HG02678 (cell line): ENCODE measurements around the gene GARS1.
"Not testable (repeated sequence)": the region's sequence is repeated elsewhere in the genome, so short reads cannot be mapped to it uniquely, and the experiment has no call there.

Experiments
- ATAC-seq: cut with Tn5 transposase; IDR thresholded peaks from one replicate; pipeline ENCODE4 v1.9.1; 2021; ENCODE audit warnings: mild to moderate bottlenecking, moderate library complexity; ENCODE audit not compliant: unreplicated experiment

Gene GARS1

DNA sequence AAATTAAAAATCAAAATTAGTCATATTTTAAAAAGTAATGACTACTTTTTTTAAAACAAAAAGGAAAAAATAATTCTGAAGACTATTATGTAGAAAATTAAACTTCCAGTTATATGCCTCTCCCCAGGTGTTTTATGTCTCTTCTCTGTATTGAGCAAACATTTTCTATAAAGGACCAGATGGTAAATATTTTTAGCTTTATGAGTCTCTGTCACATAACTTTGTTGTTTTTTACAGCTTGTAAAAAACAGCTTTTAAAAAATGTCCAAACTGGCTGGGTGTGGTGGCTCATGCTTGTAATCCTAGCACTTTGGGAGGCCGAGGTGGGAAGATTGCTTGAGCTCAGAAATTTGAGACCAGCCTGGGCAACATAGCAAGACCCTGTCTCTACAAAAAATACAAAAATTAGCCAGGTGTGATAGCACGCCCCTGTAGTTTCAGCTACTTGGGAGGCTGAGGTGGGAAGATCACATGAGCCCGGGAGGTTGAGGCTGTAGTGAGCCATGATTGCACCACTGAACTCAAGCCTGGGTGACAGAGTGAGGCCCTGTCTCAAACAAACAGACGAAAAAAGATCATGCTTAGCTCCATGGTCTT, 23.5 kb downstream of the GARS1 start:
- ATAC-seq = no peak

DNA sequence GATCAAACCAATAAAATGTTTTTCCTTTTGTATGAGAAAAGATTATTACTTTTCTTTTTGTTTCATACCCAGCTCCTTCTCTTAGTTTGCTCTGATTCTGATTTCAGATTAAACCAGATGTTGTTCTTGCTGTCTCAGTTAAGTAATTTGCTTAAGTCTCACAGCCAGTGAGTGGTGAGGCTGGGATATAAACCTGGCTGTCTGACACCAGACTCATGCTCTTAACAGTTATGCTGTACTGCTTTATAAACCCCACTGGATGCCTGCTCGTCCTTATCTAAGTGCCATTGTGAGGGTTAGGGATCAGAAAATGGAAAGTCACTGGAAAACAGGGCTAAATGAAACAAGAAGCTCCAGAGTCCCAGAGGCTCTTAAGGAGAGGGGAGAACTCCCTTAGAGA, 24.3 kb downstream of the GARS1 start:
- no peak for ATAC-seq

DNA sequence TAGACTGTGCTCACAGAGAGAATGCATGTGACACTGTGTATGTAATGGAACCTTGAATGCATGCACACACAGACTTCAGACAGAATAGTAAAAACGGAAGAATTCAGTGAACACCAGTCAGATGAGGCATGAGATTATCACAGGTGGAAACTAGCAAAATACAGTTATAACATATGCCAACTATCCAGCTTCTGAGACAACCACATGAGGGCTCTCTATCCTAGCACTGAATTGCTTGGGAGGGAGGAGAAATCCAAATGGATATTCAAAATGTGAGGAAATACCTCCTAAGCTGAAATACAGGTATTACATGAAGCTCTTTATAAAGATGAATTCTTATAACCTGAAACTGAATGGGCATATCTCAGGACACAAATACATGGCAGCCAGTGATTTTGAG, 30.6 kb downstream of the GARS1 start:
- ATAC-seq = no peak

DNA sequence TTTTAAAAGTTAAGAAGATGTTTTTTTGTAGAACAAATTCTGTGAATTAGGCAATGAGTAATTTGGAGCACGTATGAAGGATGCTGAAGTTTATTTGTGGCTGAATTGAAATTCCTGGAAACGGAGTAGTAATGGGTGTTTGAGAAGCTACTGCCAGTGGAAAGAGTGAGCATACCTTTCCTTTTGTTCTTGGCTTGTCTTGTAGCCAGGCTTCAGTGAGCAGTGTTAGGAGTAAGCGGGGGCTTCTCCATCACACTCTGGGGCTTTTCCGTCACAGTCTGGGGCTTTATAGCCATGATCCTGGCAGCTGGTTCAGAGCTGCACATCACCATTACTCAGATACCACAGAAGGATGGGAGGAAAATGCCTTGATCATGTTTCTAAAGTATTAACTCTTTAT, 32.3 kb downstream of the GARS1 start:
- no peak for ATAC-seq

DNA sequence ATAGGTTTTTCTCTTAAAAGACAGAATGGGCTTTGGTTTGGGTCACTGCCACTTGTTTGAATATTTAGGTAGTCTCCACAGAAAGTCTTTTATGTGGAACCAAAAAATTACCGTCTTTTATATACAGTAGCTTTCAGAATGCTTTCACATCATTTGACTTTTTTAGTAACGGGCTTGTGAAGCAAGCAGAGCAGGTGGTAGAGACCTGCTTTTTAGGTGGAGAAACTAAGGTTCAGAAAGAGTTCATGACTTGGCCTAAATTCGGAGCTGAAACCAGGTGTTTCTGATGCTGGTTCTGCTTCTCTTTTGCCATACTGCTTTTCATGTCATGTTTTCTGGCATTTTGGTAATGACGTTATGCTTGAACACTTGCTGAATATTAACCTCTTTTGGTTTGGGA, 36.3 kb downstream of the GARS1 start:
- ATAC-seq = peak; percentile 75

DNA sequence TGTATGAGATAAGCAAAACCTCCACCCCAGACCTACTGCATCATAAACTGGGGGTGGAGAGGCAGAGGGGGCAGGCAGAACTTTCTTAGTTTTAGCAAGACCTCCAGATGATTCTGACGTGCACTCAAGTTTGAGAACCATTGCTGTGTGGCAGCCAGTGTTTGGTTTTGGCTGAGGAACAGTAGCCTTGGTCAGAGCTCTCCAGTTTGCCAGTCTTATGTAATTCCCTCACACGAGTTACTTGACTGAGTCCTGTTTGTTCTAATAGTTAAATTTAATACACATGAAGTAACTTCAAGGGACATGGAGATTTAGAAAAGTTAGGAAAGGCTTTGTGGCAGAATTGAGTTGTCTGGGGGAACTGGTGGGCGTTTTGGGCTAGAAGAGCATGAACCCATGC, 38.5 kb downstream of the GARS1 start:
- ATAC-seq = no peak

DNA sequence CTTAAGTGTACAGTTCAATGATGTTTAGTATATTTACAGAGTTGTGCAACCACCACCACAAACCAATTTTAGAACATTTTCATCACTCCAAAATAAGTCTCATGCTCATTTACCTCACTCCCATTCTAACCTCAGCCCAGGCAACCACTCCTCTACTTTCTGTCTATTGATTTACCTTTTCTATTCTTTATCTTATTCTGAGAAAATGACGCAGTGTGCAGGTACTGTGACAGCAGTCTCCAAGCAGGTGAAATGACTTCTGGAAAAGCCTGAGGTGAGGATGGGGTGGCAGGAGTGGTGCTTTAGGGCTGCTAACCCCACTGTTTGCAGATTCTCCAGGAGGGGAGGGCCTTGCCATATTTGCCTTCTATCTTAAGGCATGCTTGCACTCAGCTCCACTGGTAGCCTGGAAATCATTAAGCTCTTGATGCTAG, 39.5 kb downstream of the GARS1 start:
- ATAC-seq = no peak

DNA sequence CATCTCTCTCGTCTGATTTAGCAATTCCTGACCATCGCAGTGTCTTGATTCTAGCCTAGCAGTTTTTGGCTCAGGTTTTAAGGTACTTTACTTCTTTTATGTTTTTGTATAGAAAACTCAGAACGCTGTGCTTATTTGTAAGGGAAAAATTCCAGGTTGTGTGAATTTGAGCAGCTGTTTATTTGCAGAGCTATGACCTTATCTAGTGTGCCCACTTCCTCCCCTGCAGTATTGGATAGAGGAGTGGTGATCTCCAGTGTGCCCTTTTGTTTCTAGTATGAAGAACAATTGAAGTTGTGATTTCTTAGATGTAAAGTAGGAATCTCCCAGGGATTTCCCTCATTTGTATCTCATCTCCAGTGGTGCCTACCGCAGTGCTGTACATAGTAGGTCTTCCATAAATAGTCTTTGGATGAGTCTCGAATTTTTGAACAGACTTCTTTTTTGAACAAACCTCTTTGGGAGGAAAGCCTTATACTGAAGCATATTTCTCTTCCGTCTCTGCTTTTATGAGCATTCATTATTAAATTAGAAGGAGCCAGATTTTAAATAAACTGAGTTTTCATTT, 40.0 kb downstream of the GARS1 start:
- ATAC-seq = no peak

DNA sequence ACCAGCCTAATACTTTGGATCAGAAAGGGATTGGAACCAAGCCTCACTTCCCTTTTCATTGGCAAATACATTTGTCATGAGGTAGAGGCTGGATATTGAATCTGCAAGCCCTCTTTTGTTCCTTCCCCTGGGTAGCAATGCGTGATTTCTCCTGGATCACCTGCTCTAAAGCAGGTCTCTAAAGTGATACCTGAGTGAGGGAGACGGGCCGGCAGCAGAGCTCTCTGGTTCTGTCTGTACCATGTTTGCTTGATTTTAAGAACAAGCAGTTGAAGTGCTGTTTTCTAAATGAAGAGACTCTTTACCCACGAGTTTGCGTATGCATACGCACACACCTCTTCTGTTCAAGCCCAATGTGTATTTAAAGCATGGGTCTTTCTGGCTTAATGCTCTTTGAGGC, 41.1 kb downstream of the GARS1 start:
- no peak for ATAC-seq

DNA sequence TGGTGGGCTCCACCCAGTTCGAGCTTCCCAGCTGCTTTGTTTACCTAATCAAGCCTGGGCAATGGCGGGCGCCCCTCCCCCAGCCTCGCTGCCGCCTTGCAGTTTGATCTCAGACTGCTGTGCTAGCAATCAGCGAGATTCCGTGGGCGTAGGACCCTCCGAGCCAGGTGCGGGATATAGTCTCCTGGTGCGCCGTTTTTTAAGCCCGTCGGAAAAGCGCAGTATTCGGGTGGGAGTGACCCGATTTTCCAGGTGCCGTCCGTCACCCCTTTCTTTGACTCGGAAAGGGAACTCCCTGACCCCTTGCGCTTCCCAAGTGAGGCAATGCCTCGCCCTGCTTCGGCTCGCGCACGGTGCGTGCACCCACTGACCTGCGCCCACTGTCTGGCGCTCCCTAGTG, 47.6 kb downstream of the GARS1 start:
- ATAC-seq = not testable (repeated sequence)

DNA sequence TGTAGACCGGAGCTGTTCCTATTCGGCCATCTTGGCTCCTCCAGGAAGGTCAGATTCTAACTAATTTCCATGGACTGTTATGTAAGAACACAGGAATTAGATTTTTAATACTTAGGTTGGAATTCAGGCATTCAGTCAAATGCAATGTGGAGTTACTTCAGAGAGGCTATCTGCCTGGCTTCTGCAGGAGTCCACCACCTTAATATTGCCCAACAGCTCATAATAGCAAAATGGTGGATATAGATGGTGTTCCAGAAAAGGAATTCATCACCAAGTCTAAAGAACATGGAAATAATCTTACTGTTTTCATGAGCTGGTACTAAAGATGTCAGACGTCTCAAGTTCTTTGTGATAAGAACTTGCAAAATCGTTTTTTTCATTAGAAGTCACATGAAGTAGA, 48.1 kb downstream of the GARS1 start:
- no peak for ATAC-seq

DNA sequence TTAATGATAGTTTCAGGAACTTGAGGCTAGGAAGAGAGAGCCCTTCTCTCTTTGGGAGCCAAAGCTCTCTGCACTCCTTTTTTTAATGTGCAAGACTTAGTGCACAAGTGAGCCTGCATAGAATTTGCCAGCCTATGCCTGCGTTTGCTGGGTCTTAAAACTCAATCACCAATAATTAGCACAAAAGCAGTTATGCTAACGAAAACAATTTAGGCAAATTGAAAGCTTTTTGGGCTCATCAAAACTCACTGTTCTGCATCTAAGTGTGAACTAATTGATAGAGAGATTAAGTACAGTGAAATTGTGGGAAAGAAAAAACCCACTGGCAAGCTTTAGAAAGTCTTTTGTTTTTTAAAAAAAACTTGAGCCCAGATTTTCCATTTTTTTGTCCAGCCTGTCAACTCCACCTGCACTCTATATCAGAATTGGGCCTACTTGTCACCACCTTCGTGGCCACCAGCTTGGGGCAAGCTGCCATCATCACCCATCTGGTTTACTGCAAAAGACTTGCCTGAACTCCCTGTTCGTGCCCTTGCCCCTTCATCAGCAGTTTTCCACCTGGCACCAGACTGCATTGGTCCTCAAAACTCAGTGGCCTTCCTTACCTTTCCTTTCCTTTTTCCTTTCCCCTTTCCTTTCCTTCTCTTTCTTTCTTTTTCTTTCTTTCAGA, 49.7 kb downstream of the GARS1 start:
- ATAC-seq = no peak

DNA sequence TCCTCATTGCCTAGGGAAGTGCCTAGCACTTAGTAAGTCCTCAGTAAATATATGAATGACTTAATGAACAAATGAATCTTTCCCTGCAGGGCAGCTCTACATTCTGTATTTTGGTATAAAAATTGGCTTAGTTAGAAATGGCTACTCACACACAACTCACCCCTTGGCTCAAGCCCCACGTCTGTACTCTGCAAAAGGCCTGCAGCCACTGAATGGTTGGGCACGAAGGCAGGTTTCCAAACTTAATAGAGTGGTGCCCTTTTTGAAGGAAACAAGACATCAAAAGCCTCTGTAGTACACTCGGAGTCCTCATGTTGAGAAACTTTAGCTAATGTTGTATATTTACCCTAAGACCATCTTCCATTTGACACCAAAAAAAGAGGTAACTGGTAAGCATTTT, 51.0 kb downstream of the GARS1 start:
- ATAC-seq = no peak

DNA sequence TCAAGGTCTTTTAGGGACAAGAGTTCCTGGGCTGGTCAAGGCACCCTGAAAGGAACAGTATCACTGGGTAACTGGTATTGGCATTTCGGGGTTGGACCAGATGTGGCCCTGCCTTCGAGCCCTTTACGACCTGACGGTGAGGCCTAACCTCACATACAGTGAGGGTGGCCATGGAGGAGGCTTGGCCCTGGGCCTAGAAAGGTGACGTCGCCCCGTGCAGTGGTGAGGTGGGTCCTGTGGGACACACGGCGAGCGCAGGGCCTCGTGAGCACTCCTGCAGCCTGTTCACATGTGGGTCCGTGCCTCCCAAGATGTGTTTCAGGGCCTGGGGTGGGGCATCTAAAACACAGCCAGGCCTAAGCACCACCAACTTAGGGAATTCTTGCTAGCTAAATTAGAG, 51.5 kb downstream of the GARS1 start:
- ATAC-seq = no peak

DNA sequence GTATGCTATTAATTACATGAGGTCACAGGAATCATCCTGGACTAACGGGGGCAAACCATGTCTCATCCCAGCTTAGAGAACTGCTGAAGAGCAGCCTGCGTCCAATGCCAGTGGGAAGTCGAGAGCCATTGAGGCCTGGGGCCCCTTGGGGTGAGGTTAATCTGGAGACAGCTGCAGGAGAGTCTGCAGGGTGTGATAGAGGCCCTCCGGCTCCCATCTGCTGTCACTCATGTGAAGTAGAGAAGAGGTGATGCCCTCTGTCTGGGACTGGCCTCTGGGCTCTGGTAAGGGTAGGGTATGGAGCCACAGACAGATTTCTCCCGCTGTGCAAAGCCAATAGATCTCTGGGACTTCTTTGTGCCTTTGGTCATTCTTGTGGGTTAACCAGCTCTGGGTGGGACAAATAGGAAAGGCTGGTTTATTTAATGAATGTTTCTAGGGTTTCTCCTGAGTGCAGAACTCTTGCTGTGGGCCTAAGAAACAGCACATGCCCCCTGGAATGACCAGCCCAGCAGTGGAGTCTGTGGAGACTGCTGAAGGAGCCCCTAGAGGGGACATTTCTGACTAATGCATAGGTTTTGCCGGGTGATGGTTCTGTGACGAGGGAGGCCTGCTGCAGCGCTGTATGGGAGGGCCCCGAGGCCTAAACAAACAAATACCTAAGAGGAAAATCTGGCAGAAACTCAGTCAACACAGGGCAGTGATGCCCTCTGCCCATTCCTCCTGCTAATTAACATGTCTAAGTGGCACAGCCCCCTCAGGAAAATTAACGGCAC, 53.1 kb downstream of the GARS1 start:
- ATAC-seq = no peak

DNA sequence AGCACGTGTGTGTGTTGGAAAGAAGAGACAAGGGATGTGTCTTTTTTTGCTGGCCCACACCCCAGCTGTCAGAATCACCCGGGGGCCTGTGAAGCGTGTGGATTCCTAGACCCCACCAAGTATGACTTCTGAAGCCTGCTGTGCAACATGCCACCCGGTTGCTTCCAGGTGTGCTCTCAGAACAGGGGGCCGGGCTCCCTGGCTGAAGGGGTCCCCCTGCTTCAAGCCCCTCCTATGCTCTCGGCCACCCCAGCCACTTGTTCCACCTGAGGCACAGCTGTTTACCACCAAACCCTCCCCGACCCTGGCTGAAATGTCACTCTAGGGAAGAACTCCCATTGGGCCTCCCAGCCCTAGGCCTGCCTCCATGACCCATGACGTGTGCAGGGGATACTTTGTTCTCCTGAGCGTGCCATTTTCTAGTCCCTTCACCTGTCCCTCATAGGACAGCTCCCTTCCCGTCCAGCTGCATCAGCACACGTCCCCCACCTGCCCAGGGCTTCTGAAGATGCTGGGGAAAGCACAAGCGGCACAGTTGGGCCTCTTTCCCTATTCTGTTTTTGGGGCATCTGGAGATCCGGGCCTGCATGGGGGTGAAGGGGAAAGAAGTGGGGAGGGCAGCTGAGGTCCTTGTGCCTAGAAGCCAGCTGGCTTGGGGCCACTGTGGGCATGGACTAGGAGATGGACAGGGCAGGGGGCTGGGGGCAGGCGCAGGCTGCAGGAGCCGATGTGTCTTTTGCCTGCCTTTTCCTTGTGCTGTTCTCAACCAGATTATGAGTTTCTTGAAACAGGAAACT, 54.3 kb downstream of the GARS1 start:
- ATAC-seq = no peak

DNA sequence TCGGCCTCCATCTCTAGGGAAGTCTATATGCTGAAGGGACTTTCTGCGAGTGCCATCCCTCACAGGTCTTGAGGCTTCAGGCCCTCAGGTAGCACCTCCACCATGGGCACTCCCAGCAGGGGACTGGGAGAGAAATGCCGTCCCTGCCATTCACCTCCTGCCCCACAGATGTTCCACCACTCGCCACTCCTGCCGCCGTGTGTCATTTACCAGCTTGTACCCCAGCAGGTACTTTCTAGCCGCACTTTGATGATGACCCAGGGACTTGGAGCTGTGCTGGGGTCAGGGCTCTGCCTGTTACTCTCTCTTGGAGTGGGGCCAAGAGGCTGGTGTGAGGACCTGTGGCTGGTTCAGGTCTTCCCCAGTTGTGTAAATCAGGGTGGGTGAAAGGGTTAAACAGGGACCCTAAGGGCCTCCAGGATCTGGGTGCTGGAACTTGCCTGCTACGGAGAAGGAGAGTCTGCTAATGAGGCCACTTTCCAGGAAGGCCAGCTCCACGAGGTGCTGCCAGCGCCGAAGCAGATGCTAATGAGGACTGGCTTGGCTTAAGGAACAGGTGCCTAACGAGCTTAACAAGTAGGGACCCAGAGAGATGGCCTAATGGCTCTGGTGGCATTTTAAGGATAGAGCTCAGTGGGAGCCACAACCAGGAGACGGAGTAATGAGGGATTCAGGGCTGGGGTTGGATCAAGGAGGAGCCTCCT, 55.2 kb downstream of the GARS1 start:
- no peak for ATAC-seq

DNA sequence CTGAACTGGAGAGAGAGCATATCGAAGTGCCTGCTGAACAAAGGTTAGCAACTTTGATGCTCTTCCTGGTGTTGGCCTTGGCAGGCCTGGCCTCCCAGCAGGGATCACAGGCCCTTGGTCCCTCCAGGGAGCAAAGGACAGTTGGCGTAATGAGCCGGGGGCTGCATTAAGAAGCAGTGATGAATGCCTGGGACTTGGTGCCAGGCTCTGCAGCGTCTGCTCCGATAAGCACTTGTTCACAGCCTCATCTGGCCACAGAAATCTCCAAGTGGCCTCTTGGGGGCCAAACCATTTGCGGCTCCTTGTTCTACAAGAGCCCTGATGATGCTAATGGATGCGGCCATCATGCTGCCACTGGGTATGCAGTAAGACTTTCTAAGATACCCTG, 55.7 kb downstream of the GARS1 start:
- no peak for ATAC-seq

DNA sequence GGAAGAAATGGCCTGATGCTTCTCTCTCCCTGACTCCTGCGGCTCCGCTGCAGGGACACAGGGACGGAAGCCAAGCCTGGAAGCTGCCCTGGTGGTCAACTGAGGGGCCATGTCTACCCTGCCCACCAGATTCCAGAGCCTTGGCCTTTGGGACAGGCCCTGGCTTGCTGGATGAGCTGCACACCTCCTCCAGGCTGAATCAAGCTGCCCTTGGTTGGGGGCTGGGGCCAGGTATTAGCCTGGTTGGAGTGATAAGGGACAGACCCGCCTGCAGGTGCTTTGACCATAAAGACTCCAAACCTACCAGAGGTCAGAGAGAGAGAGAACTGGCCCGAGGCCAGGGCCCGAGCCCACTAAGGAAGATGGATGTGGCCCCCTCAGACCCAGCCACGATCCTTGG, 57.5 kb downstream of the GARS1 start:
- no peak for ATAC-seq
